LNCaP clone FGC (cell line): ENCODE measurements around the gene SDCCAG8.

Source experiments
- DNase-seq: peaks from one replicate; pipeline ENCODE4 v3.0.0-alpha.2; 2011; ENCODE audit warnings: low read depth
- H3K4me3 ChIP-seq: 2 replicates; pipeline ENCODE4 v1.5.1; 2011; ENCODE audit warnings: mild to moderate bottlenecking, low read depth, low read length, control low read depth
- TF ChIP-seq, protein P1 (sequence below): IDR thresholded peaks from 2 replicates; pipeline ENCODE4 v1.5.1; 2012; ENCODE audit warnings: mild to moderate bottlenecking; ENCODE audit not compliant: control insufficient read depth, insufficient read depth; ENCODE audit errors: extremely low read depth

Gene SDCCAG8

GRCh38 chr1:243454328-243454997 lies 198.6 kb downstream of the SDCCAG8 start:
- no peak for DNase-seq
- no peak overlapping the region for H3K4me3 ChIP-seq
- TF ChIP-seq, protein P1, sequence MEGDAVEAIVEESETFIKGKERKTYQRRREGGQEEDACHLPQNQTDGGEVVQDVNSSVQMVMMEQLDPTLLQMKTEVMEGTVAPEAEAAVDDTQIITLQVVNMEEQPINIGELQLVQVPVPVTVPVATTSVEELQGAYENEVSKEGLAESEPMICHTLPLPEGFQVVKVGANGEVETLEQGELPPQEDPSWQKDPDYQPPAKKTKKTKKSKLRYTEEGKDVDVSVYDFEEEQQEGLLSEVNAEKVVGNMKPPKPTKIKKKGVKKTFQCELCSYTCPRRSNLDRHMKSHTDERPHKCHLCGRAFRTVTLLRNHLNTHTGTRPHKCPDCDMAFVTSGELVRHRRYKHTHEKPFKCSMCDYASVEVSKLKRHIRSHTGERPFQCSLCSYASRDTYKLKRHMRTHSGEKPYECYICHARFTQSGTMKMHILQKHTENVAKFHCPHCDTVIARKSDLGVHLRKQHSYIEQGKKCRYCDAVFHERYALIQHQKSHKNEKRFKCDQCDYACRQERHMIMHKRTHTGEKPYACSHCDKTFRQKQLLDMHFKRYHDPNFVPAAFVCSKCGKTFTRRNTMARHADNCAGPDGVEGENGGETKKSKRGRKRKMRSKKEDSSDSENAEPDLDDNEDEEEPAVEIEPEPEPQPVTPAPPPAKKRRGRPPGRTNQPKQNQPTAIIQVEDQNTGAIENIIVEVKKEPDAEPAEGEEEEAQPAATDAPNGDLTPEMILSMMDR = no peak

- H3K4me3 ChIP-seq = no peak overlapping the region
- DNase-seq = no peak
- TF ChIP-seq, protein P1 = no peak
Observed at GRCh38 chr1:243455760-243456651, 200.2 kb downstream of the SDCCAG8 start.

- DNase-seq = no peak
- H3K4me3 ChIP-seq = no peak overlapping the region
- TF ChIP-seq, protein P1 = no peak
Observed at GRCh38 chr1:243457363-243457982, 201.6 kb downstream of the SDCCAG8 start.

DNA sequence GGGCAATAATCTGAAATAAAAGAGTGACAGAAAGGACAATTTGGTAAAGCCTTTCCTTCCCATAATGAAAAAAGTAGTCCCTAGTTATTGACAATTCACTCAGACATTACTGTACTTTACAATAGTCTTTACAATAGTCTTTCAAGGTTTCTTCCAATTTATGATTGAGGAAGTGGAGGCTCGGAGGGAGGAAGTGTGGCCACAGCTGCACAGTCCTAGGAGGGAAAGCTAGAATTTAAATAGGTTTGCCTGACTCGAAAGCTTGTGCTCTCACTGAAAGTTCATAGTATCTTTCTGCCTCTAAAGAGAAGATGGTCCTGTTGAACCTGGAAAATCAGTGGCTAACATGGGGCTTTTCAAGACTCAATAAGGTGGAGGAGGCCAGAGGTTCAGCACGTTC lies 203.2 kb downstream of the SDCCAG8 start:
- TF ChIP-seq, protein P1 = no peak
- DNase-seq = no peak
- H3K4me3 ChIP-seq = no peak overlapping the region

DNA sequence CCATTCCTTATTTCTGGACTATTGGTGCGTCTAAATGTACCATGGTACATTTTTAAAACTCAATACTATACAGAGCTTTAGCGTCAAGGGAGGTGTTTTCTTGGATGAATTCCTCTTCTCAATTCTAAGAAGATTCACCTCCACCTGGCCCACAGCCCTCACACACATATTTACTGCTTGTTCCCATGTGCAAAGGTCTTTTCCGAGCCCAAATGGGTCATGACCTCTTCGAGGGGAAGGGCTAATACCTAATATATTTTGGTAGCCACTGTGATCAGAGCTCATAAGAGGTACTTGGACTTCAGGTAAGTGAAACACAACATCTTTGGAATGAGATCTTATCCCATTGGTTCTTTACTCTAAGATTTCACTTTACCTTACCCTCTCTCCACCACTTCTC lies 205.9 kb downstream of the SDCCAG8 start:
- DNase-seq = no peak
- H3K4me3 ChIP-seq = no peak overlapping the region
- TF ChIP-seq, protein P1 = no peak

DNA sequence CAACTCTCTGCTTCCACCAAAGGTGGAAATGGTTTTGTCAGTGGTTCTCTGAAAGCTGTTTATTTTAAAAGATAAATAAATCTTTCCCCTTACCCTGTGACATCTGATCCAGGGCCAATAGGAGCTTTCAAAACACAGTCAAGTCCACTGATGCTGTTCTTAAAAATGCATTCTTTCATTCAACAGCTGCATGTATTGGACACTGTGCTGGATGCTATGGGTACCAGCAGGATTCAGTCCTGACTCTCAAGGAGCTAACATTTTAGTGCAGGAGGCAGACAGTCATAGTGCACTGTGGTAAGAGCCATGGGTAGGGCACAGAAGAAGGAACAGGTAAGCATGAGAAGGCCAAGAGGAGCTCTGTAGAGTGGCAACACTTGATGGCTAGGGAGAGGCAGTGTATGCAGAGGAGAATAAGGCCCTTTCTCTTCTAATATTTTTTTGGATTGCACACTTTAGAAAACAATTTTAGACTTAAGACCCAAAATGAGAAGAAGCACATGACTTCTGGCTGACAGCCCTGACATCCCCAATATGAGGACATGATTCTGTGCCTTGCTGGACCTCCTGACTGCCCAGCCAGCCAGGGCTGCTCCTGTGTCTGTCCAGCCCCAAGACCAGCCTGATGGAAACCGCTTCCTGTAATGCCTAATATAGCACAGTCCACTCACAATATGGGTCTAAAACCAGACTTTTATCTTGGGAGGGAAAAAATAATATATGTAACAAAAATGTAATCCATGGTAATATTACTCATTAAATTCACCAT lies 207.3 kb downstream of the SDCCAG8 start:
- TF ChIP-seq, protein P1 = no peak
- H3K4me3 ChIP-seq = no peak overlapping the region
- DNase-seq = no peak
